NCI-H524 treated with DMSO at 0.1 percent for 48 hours (cell line): ENCODE results near the gene ZNF692.
"Not testable (repeated sequence)": the region's sequence is repeated elsewhere in the genome, so short reads cannot be mapped to it uniquely, and the experiment has no call there.

Experiments used
- DNase-seq: peaks from one replicate; lab custom pipeline; 2025; lab: John Stamatoyannopoulos, UW

Gene ZNF692, protein sequence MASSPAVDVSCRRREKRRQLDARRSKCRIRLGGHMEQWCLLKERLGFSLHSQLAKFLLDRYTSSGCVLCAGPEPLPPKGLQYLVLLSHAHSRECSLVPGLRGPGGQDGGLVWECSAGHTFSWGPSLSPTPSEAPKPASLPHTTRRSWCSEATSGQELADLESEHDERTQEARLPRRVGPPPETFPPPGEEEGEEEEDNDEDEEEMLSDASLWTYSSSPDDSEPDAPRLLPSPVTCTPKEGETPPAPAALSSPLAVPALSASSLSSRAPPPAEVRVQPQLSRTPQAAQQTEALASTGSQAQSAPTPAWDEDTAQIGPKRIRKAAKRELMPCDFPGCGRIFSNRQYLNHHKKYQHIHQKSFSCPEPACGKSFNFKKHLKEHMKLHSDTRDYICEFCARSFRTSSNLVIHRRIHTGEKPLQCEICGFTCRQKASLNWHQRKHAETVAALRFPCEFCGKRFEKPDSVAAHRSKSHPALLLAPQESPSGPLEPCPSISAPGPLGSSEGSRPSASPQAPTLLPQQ

DNA sequence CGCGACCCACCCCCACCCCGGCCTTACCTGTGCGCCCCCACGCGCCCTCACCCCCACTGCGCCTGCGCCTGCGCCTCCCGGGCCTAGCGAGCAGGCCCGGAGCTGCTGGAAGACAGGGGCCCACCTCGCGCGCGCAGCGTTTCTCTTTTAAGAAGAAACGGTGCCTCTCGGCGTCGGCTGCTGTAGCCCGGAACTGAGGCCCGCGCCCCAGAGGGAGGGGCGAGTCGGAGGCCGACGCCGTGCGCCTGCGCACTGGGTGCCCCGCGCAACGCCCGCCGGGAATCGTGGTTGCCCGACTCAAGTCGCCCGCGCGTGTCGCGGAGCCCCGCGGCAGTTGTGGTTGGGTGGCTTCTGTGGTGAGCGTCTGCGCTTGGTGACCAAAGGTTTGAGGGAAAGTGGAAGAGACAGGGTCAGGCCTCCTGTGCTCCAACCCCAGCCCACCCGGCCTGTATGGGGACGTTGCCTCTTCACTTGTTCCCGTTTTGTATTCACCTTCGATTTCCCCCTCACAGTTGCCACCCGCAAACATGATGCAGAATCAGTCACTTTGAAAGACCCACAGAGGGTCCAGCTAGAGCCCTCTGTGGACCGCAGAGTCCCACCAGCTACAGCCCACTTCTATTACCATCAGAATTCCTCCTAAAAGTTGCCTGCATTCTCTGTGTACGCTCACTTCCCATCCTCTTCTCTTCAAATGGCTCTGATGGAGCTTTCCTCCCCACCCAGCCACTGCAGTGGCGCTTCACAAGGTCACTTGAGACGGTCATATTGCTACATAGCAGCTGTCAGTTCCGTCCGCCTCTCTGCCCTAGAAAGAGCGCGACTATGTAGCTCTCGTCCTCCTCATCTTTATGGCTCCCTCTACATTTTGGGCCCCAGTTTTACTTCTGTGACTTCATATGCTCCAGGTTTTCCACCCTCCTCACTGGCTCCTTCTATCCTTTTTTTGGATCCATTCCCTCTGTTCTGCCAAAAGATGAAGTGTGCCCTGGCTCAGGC, at the start of gene ZNF692:
Gene ZNF692 (minus strand): TSS at position 195 of the 999 bp plus-strand sequence. CDS start 776 bp downstream, outside the sequence.
- peak; percentile 66 for DNase-seq

DNA sequence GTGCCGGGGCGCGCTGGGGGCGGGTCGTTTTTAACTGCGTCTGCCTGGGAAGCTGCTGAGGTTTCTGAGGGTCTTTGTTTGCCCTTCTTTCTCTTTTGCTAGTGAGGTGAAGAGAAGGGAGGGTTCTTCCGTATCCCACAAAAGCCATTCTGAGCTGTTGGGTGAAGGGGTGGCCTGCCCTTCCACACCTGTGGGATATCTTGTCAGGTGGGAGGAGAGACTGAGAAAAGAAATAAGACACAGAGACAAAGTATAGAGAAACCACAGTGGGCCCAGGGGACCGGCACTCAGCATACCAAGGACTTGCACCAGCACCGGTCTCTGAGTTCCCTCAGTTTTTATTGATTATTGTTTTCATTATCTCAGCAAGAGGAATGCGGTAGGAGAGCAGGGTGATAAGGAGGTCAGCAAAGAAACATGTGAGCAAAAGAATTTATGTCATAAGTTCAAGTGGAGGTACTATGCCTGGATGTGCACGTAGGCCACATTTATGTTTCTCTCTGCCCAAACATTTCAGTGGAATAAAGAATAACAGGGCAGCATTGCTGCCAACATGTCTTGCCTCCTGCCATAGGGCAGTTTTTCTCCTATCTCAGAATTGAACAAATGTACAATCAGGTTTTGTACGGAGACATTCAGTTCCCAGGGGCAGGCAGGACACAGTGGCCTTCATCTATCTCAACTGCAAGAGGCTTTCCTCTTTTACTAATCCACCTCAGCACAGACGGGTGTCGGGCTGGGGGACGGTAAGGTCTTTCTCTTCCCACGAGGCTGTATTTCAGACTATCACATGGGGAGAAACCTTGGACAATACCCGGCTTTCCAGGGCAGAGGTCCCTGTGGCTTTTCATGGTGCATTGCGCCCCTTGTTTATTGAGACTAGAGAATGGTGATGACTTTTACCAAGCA, 48.1 kb upstream of the ZNF692 start:
- DNase-seq: no peak

DNA sequence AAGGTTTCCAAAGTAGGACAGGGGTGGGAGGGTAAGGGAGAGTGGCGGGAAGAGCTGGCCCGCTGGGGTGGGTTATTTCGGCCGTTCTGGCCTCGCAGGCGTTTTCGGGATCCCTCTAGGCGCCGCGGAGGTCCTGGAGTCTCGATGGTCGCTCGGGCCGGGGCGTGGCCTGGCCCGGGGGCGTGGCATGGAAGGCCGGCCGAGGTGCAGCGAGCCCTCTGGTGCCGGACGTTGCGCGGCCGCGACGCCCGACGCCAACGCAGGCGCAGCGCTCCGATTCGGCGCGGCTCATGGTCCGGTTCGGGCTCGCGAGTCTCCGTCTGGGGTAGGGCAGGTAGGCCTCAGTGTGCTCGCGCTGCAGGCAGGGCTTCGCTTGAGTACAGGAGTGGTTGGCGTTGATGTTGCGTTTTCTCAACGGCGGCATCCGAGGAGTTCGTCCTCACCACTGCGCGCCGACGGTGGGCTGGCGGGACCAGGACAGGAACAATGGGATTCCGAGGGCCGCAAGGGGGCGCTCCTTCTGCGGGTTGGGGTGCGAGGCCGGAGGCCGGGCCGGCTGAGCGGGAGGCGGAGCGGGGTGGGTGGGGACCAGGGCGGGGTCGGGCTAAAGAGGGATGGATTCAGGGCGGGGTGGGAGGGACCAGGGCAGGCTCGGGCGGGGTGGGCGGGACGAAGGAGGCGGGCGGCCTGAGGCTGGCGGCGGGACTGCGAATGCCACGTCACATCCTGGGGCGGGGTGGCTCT, 47.3 kb upstream of the ZNF692 start, which contains the start of gene PGBD2:
Gene PGBD2 (plus strand): TSS at position 227 of the 744 bp plus-strand sequence. CDS start 7,628 bp downstream, outside the sequence.
- DNase-seq: peak; percentile 39

DNA sequence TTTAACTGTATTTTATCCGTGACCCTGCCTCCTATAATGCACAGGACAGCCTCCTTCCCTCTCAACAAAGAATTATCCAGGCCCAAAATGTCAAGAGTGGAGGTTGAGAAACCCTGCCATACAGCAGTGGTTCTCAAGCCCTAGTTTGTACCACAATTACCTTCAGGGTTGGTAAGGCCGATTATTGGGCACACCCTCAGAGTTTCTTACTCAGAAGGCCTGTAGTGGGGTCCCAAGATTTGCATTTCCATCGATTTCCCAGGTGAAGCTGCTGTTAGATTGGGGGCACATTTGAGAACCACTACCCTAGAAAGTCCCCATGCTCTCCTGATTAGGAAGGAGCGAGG, 46.8 kb upstream of the ZNF692 start:
- DNase-seq: no peak

DNA sequence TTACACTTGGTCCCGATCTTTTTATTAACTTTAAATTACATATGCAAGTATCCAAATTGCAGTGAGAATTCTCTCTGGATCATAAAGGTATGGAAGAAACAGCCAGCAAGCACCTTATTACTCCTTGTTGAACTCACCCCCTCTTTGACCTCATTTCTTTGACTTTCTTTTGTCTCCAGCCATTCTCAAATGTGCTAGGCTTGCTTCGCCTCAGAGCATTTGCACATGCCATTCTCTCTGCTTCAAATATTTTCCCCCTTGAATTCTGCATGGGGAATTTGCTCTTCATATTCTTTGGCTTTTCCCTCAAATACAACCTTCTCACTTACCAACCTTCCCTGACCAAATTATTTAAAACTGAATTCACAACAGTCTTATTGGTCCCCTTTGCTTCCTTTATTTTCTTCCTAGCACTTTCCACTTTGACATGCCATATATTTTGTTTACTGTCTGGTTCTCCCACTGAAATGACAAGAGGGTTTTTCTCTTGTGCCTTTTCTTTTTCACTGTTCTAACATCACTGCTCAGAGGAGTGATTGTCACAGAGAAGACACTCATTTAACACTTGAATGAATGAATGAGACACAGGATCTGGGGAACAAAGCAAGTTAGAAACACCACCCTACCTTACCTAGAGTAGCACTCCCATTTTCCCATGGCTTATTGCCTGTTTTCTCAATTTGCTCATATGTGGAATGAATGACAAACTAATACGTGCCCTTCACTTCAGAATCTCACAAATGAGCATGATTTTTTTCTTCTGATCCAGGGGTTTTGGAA, 45.7 kb upstream of the ZNF692 start:
- DNase-seq: no peak

DNA sequence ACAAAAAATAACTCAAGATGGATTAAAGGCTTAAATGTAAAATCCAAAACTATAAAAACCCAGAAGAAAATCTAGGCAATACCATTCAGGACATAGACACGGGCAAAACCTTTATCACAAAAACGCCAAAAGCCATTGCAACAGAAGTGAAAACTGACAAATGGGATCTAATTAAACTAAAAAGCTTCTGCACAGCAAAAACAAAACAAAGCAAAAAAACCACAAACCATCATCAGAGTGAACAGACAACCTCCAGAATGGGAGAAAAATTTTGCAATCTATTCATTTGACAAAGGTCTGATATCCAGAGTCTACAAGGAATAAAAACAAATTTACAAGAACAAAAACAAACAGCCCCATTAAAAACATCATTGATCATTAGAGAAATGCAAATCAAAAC, 42.7 kb upstream of the ZNF692 start:
- DNase-seq: no peak

DNA sequence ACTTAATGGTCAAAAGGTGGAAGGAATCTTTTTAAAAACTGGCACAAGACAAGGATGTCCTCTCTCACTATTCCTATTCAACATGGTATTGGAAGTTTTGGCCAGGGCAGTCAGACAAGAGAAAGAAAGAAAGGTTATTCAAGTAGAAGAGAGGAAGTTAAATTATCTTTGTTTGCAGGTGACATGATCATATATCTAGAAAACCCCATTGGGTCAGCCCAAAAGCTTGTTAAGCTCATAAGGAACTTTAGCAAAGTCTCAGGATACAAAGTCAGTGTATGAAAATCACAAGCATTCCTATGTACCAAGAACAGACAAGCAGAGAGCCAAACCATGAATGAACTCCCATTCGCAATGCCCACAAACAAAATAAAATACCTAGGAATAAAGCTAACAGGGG, 41.8 kb upstream of the ZNF692 start:
- DNase-seq: no peak

DNA sequence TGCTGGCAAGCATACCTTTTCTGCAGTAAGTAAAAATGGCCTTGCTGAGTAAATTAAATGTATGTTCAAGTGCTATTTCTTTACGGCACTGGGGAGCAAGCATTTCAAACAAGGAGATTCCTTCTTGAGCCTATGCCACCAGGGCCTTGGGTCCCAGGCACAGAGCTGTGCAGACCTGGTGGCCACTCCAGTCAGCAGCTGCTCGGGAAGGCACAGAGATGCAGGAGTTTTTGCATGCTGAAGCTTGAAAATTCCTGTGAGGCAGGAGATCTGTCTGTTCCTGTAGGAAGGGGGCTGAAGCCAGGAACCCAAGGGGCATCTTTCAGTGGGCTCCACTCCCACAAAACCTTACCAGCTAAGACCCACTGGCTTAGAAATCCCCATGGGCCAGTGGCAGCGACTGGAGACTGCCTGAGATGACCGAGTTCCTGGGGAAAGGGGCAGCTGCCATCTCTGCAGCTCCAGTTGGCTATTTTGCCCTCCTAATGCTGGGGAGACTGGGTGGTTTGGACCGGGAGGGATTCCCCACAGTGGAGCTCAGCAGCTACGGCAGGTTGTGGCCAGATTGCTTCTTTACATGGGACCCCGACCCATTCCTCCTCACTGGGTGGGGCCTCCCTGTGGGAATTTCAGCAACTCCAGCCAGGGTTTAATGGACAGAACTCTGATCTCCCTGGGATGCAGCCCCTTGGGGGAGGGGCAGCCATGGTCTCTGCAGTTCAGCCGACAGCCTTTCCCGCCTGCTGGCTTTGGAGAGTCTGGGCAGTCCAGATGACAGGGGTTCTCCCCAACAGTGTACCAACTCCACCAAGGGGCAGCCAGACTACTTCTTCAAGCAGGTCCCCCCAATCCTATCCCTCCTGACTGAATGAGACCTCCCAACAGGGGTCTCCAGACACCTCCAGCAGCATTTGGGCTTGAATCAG, 38.8 kb upstream of the ZNF692 start:
- DNase-seq: no peak

DNA sequence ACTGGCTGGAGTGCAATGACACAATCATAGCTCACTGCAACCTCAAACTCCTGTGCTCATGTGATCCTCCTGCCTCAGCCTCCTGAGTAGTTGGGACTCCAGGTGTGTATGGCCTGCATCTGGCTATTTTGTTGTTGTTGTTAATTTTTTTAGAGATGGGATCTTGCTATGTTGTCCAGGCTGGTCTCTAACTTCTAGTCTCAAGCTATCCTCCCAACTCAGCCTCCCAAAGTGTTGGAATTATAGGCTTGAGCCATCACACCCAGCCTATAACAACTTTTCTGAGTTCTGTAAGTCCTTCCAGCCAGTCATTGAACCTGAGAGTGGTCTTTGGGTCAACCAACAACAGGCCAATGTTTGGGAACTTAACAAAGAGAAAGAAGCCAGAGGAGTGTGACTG, 36.0 kb upstream of the ZNF692 start:
- DNase-seq: no peak

DNA sequence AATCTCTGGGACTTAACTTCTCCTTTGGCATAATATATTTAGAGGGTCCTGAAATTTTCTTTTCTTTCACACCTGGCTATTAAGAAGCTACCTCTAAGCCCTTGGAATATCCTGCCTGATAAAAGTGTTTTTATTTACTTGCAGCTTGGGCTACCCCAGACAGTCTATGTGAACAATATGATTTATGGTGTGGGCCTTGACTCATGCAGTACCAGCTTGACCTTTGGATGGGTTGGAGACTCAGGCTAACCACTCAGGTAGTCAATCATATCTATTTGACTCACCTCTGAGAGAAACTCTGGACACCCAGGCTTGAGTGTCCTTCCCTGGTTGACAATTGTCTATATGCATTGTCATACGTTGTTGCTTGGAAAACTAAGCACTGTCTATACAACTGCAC, 33.7 kb upstream of the ZNF692 start:
- DNase-seq: no peak

DNA sequence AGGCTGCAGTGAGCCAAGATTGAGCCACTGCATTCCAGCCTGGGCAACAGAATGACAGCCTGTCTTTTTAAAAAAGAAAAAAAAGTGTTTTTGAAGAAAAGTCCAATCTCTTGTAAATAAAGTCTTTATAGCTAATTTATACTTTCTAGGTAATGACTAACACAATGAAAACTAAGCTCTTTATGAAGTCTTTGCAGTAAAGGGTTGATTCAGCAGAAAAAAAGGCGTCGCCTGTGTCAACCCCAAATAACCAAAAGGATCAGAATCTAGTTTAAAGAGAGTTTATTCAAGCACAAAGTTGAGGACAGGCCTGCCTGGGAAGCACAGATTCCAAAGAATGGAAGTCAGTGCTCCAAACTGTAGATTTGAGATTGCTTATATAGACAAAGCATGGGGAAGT, 32.9 kb upstream of the ZNF692 start:
- DNase-seq: no peak

DNA sequence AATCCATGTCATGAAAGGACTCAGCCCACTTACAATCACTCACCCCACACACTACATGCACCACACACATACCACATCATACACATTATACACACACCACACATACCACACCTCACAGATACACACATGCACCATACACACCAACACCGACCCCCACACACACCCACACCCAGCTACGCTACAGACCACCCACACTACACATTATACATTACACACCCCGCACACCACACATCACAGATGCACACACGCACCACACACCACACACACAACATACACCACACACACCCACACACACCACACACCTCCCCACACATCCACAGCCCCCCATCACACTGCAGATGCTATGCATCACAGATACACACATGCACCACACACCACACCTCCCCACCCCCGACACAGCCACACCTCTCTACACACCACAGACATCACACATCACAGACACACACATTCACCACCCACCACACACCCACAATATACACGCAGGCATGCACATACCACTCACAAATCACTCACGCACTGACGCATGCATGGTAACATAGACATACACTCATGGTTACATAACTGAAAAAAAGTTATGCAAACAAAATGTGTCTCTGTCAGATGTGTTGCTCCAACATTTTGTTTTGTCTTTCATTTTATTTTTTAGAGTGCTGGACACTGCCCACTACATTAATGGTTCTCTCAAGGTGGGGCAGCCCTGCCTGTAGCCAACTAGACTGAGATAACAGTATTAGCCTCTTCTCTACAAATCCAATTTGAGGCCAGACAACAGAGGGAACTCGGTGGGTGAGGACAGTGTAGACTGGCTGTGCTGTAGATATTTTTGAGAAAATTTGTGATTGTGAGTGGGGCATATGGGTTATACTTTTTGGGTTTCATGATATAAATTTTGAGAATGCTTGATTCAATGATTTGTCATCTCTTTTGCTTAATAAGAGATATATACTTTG, 31.9 kb upstream of the ZNF692 start:
- no peak for DNase-seq

DNA sequence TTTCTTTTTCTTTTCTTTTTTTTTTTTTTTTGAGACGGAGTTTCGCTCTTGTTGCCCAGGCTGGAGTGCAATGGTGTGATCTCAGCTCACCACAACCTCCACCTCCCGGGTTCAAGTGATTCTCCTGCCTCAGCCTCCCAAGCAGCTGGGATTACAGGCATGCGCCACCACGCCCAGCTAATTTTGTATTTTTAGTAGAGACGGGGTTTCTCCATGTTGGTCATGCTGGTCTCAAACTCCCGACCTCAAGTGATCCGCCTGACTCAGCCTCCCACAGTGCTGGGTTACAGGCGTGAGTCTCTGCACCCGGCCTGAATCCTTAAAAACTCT, 31.0 kb upstream of the ZNF692 start:
- DNase-seq: not testable (repeated sequence)

DNA sequence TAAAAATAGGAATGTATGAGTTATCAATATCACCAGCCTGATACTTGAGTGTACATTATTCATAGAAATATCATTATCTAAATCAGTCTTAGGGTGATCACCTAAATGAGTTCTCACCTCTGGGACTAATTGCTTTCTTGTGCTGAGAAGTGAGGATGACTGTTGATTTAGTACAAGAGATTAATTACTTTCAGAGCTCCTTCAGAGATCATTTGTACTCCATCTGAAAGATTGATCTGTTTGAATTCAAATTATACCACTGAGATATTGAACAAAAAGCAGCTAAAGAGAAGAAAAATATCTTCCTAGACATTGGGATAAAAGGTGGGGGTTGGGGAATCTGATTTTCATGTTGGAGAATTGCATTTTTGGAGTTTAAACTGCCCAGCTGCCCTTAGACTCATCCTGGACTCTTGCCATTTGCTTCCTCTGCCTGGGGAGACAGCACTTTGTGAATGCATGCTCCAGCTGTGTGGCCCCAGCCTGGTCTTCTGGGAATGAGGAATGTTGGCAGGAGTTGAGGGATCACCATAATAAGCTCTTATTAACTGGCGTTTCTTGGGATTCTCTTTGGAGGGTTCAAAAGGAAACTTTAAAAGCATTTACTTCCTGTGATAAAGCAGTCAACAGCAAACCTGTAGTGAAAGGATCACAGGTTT, 27.5 kb upstream of the ZNF692 start:
- DNase-seq: no peak

DNA sequence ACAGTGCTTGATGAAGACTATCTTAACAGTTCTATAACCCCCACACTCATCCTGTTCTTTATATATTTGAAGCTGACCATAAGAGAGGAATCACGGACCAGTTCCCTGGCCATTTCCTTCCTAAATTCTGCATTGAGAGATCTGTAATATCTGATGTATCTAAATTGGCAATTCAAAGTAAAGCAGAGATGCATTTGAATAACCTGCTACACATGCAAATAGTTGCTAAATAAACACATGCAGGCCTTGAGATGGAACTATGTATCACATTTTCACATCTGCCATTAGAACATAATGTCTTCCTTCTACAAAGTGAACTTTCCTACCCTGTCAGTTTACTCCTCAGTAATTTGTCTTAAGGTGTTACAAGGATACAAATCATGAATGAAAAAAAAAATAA, 26.8 kb upstream of the ZNF692 start:
- DNase-seq: no peak

DNA sequence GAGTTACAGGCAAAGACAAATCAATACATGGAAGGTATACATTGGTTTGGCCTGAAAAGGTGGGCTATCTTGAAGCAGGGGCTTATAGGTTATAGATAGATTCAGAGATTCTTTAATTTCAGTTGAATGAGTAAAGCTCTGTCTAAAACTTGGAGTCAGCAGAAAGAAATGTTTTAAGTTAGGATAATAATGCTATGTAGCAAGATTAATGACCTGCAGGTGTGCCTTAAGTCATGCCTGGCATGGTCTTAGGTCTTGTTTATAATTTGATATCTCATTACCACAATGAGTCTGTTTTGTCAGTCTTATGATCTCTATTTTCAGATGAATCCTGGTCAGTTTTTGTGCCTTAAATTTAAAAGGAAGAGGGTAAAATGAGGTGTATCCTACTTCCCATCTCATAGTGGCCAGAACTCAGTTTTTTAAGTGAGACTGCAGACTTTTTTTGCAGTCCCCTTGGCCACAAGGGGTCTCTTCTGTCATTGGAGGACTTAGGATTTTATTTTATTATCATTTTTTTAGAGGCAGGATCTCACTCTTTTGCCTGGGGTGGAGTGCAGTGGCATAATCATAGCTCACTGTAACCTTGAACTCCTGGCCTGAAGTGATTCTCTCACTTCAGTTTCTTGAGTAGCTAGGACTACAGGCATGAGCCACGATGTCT, 25.9 kb upstream of the ZNF692 start:
- no peak for DNase-seq

DNA sequence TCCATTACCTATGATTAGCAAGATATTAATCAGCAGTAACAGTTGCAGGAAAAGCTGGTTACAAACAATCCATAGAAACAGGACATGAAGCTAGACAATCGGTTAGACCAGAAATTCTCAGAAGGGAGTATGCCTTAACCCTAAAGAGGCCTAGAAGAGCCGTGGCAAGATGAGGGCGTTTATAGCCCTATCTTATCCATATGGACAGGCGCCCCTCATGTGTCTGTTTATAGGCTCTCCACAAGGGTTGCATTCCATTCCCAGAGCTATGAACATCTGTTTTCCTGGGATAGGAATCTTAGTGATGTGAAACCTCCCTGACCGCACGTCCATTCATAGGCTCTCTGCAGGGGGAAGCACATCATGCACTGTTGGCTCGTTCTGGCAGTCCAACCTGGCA, 23.5 kb upstream of the ZNF692 start:
- not testable (repeated sequence) for DNase-seq
